HepG2 (cell line): Measurements from ENCODE around the gene PPP4C. TPM values are rescaled to one million over a fixed set of nuclear protein-coding genes. Genes with fewer than 3 reads are reported as not detected.

ENCODE experiments used
- ATF3 ChIP-seq: sonication (generic); formaldehyde crosslinking; IDR thresholded peaks from 2 replicates; pipeline ENCODE4 v1.4.0; 2020; ENCODE audit warnings: missing genetic modification reagents
- CREBL2 ChIP-seq: sonication (generic); formaldehyde crosslinking; IDR thresholded peaks from 2 replicates; pipeline ENCODE4 v1.8.1; 2023; ENCODE audit warnings: missing genetic modification reagents, mild to moderate bottlenecking, borderline replicate concordance
- FLYWCH1 ChIP-seq: sonication (generic); formaldehyde crosslinking; IDR thresholded peaks from 2 replicates; pipeline ENCODE4 v1.8.1; 2023; ENCODE audit warnings: mild to moderate bottlenecking, missing genetic modification reagents
- GPBP1L1 ChIP-seq: sonication (generic); formaldehyde crosslinking; IDR thresholded peaks from 2 replicates; pipeline ENCODE4 v1.5.0; 2020; ENCODE audit warnings: mild to moderate bottlenecking, missing genetic modification reagents
- HNRNPL ChIP-seq: fragments of 200-400 bp; formaldehyde crosslinking; IDR thresholded peaks from 2 replicates; pipeline ENCODE4 v1.6.1; 2017; ENCODE audit warnings: mild to moderate bottlenecking, low read depth, low read length
- NAIF1 ChIP-seq: sonication (generic); formaldehyde crosslinking; IDR thresholded peaks from 2 replicates; pipeline ENCODE4 v1.5.0; 2020; ENCODE audit warnings: mild to moderate bottlenecking, missing genetic modification reagents, borderline replicate concordance
- NFIC ChIP-seq: IDR thresholded peaks from 2 replicates; pipeline ENCODE4 v1.6.1; 2012; ENCODE audit warnings: mild to moderate bottlenecking, low read length, inconsistent platforms
- PBX3 ChIP-seq: sonication (generic); formaldehyde crosslinking; IDR thresholded peaks from 2 replicates; pipeline ENCODE4 v1.8.1; 2023; ENCODE audit warnings: missing genetic modification reagents, inconsistent platforms, borderline replicate concordance
- TEAD2 ChIP-seq: sonication (generic); formaldehyde crosslinking; IDR thresholded peaks from 2 replicates; pipeline ENCODE4 v1.9.0; 2021; ENCODE audit warnings: missing genetic modification reagents
- TMF1 ChIP-seq: sonication (generic); formaldehyde crosslinking; IDR thresholded peaks from 2 replicates; pipeline ENCODE4 v1.8.1; 2022; ENCODE audit warnings: low read depth, missing genetic modification reagents
- ZBTB26 ChIP-seq: IDR thresholded peaks from 2 replicates; pipeline ENCODE4 v1.6.1; 2016; ENCODE audit warnings: missing compliant biosample characterization, missing genetic modification reagents, borderline replicate concordance
- ZHX2 ChIP-seq, 2 experiments: sonication (generic) in 1 of 2; formaldehyde crosslinking in 1 of 2; IDR thresholded peaks; 2 replicates each; pipeline versions ENCODE4 v1.6.1 to v1.9.0; 2014 to 2022; ENCODE audit warnings: antibody characterized with exemption in 1 of 2, borderline replicate concordance in 1 of 2, inconsistent platforms in 1 of 2, low read depth in 1 of 2, missing genetic modification reagents in 1 of 2
- ZNF136 ChIP-seq: sonication (generic); formaldehyde crosslinking; IDR thresholded peaks from 2 replicates; pipeline ENCODE4 v1.8.1; 2022; ENCODE audit warnings: low read depth, mild to moderate bottlenecking, moderate library complexity, missing genetic modification reagents
- ZNF20 ChIP-seq: sonication (generic); formaldehyde crosslinking; IDR thresholded peaks from 2 replicates; pipeline ENCODE4 v1.4.0; 2020; ENCODE audit warnings: mild to moderate bottlenecking, moderate library complexity, missing genetic modification reagents
- ZNF512 ChIP-seq: sonication (generic); formaldehyde crosslinking; IDR thresholded peaks from 2 replicates; pipeline ENCODE4 v1.4.0; 2020; ENCODE audit warnings: mild to moderate bottlenecking, missing genetic modification reagents
- ZNF572 ChIP-seq: sonication (generic); formaldehyde crosslinking; IDR thresholded peaks from 2 replicates; pipeline ENCODE4 v1.5.1; 2020; ENCODE audit warnings: mild to moderate bottlenecking, missing genetic modification reagents
- polyA plus RNA-seq, 8 experiments: library from polyadenylated mRNA; depleted of rRNA in 3 of 8; stranded (reverse) in 7 of 8; unstranded in 1 of 8; fragments of >200 nt; fragmentation: Illumina TruSeq in 4 of 8; extraction: Trizol in 4 of 8; gene quantifications; 2 replicates each; pipeline versions ENCODE4 v1.2.1 to v1.2.3, GENCODE V29; 2011 to 2016; ENCODE audit warnings: low read depth in 4 of 8, missing spikeins in 1 of 8, mixed read lengths in 1 of 8; ENCODE audit not compliant: insufficient read depth in 1 of 8
- total RNA-seq, 5 experiments: library from RNA; depleted of rRNA; stranded (reverse); fragments of >200 nt; fragmentation: Illumina TruSeq; extraction: Trizol; gene quantifications; 2 replicates each; pipeline ENCODE4 v1.2.3, GENCODE V29; 2016; ENCODE audit warnings: low read depth in 1 of 5

PPP4C gene
- total and polyA plus RNA-seq, 2 of the 13 experiments (the other 11 are each of a cell fraction or from before 2014, with no cell fraction given) = 176 to 220 TPM

GRCh38 chr16:30092373-30093010 is 16.7 kb downstream of the PPP4C start (continued):
- TF ChIP-seq ZNF512 (no peak), TEAD2 (CRISPR knock-in tag) (no peak), TMF1 (CRISPR knock-in tag) (no peak), ZNF572 (CRISPR knock-in tag) (0 out of 2 replicates have a peak, but pooled peaks have one; percentile 16), ZBTB26 (CRISPR knock-in tag) (0 out of 2 replicates have a peak, but pooled peaks have one; percentile 78), FLYWCH1 (CRISPR knock-in tag) (no peak), ATF3 (no peak), ZNF20 (CRISPR knock-in tag) (no peak), ZHX2 (IDR thresholded peaks at IDR 0.05; ENCODE audit: low read depth) (peak; percentile 68), ZHX2 (CRISPR knock-in tag; IDR thresholded peaks at IDR 0.05; ENCODE audit: borderline replicate concordance) (no peak), GPBP1L1 (CRISPR knock-in tag) (no peak), NAIF1 (CRISPR knock-in tag) (no peak; the same call in 1 of the 2 replicates), NFIC (no peak), PBX3 (CRISPR knock-in tag) (no peak; the same call in 1 of the 2 replicates), ZNF136 (CRISPR knock-in tag) (no peak; the same call in none of the 2 replicates), CREBL2 (CRISPR knock-in tag) (no peak), HNRNPL (no peak; the same call in 1 of the 2 replicates)
